ENCODE results near the gene GCNA. TPM values are rescaled to one million over a fixed set of nuclear protein-coding genes. Genes with fewer than 3 reads are reported as not detected.
"Not testable (repeated sequence)": the region's sequence is repeated elsewhere in the genome, so short reads cannot be mapped to it uniquely, and the experiment has no call there.

Gene GCNA
- total RNA-seq, 2 experiments from 2014 or later = 2.7 to 3.5 TPM

GRCh38 chrX:71606536-71607216, 28.4 kb downstream of the GCNA start:
- ChIA-PET CTCF (no interaction called here), POLR2A (no interaction called here)

GRCh38 chrX:71607488-71607887, 29.3 kb downstream of the GCNA start:
- POLR2A ChIA-PET = no interaction called here

DNA sequence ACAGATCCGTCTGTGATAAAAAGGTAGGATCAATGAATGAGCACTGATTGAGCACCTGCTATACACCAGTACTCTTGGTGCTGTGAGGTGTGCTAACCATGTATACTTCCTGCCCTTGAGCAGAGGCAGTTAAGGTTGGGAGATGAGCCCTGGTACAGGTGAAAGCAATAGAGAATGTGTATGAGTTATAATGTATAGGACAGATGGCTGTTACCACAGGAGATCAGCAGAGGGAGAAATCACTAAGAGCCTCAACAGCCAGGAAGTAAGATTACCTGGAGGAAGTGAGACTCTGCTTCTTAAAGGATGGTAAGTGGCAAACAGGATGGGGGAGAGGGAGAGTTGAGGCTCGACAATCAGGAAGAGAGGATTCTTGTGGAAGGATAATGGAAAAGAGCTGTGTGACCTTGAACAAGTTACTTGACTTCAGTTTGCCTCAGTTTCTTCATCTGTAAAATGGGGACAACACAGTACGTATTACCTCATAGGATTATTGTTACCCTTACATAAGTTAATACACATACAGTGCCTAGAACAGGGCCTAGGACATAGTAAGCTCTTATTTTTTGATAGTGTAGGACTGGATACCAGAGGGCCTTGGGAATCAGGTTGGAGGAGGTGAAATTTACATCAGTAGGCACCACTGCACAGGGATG, 31.0 kb downstream of the GCNA start:
- ChIA-PET CTCF (no interaction called here), POLR2A (no interaction called here)

More at GRCh38 chrX:71607488-71607887, 29.3 kb downstream of the GCNA start:
- CTCF ChIA-PET = no interaction called here

DNA sequence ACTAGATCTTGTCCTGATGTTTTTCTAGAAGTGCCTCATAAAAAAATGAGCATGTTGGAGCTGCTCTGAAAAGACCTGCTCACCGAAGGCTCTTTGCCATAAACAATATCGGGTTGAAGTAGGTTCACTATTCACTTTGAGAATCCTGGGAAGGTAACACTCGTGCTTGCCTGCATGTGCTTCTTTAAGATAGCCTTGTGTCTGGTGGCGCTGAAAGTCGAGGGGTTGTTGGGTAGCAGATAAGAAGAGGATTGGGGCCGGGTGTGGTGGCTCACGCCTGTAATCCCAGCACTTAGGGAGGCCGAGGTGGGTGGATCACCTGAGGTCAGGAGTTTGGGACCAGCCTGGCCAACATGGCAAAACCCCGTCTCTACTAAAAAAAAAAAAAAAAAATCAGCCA, 33.5 kb downstream of the GCNA start:
- CTCF ChIA-PET = not testable (repeated sequence)
- POLR2A ChIA-PET = interaction anchor here (1.3 kb wide), 1 partner anchor 78 kb away, joined by 4 read pairs; no protein-coding TSS in a partner anchor

DNA sequence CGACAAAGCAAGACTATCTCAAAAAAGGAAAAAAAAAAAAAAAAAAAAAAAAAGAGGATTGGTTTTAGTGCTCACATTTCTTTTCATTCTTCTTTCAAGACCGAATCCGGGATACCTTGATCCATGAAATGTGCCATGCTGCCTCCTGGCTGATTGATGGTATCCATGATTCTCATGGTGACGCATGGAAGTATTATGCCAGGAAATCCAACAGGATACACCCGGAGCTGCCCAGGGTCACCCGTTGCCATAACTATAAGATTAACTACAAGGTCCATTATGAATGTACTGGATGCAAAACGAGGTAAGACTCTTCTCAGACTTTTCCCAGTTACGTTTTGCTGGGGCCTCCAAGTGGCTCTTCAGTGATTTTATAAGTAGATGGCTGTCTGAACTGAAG, 34.0 kb downstream of the GCNA start:
- CTCF ChIA-PET = no interaction called here
- POLR2A ChIA-PET = no interaction called here

- CTCF ChIA-PET = no interaction called here
- POLR2A ChIA-PET = no interaction called here
Observed at GRCh38 chrX:71615056-71615455, 36.8 kb downstream of the GCNA start.

DNA sequence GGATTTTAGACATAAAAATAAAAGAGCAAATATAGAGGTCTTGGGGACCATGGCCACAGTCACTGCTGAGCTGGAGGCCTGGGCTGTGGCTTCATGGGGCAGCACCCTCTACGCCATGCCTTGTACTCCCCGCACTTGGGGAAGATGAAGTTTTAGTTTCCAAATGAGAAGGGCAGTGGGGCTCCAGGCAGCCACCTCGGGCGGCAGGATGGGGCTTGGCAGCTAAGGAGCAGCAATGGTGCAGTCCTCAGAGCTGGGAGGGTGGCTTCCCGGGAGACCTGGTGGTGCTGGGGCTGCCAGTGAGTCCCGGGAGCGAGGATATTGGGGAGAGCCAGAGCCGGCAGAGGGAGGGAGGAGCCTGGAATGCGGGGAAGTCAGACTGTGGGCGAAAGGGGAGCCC, 37.7 kb downstream of the GCNA start:
- ChIA-PET POLR2A (interaction anchor here (1.2 to 4.0 kb wide), 2 partner anchors 83 to 250 kb away, joined by 3 to 22 read pairs; partner anchors contain the start of genes OGT and TAF1), CTCF (interaction anchor here (1.4 to 1.5 kb wide), 2 partner anchors 36 to 82 kb away, joined by 4 to 5 read pairs; no protein-coding TSS in a partner anchor)

- ChIA-PET POLR2A (interaction anchor here (1.2 to 4.0 kb wide), 3 partner anchors 81 to 251 kb away, joined by 3 to 22 read pairs (median 6); partner anchors contain the start of genes OGT and TAF1), CTCF (interaction anchor here (0.8 to 1.8 kb wide), 4 partner anchors 22 to 83 kb away, joined by 3 to 7 read pairs (median 4); no protein-coding TSS in a partner anchor)
Observed at GRCh38 chrX:71616672-71617529, 38.7 kb downstream of the GCNA start.

DNA sequence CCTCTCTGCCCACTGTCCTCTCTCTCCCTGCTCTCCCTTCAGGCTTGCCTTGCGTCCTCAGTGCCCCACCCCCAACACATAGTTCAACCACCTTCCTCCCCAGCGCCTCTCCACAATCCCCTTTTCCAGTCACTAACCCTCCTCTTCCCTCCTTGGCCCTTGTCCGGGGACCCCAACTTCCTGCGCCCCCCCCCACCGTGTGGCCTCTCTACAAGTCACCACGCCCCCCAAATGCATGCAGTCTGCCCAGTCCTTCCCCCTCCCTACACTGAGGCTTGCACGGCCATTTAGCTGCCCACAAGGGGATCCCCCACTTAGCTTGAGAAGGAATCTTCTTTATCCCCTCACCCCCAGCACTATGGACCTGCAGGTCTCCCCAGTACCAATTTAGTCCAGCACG, 39.5 kb downstream of the GCNA start:
- POLR2A ChIA-PET = interaction anchor here (1.4 to 4.0 kb wide), 3 partner anchors 20 to 85 kb away, joined by 6 to 22 read pairs (median 6); partner anchors contain the start of gene OGT
- CTCF ChIA-PET = interaction anchor here (1.8 kb wide), 1 partner anchor 21 kb away, joined by 7 read pairs; no protein-coding TSS in a partner anchor

- CTCF ChIA-PET = interaction anchor here (1.8 kb wide), 1 partner anchor 20 kb away, joined by 7 read pairs; no protein-coding TSS in a partner anchor
- POLR2A ChIA-PET = interaction anchor here (1.4 to 4.0 kb wide), 3 partner anchors 19 to 85 kb away, joined by 6 to 22 read pairs (median 6); partner anchors contain the start of gene OGT
Observed at GRCh38 chrX:71618303-71618721, 40.1 kb downstream of the GCNA start, which contains the start of gene CXCR3. TSS of gene CXCR3 (minus strand) at chrX:71618511. CDS start at chrX:71618449, 62 bp downstream.

- ChIA-PET CTCF (no interaction called here), POLR2A (interaction anchor here (1.4 to 4.0 kb wide), 3 partner anchors 19 to 86 kb away, joined by 6 to 22 read pairs (median 6); partner anchors contain the start of gene OGT)
Observed at GRCh38 chrX:71618787-71619186, 40.5 kb downstream of the GCNA start.

GRCh38 chrX:71619193-71619592, 41.0 kb downstream of the GCNA start:
- ChIA-PET POLR2A (interaction anchor here (4.0 kb wide), 1 partner anchor 86 kb away, joined by 22 read pairs; the partner anchor contains the start of gene OGT), CTCF (no interaction called here)

DNA sequence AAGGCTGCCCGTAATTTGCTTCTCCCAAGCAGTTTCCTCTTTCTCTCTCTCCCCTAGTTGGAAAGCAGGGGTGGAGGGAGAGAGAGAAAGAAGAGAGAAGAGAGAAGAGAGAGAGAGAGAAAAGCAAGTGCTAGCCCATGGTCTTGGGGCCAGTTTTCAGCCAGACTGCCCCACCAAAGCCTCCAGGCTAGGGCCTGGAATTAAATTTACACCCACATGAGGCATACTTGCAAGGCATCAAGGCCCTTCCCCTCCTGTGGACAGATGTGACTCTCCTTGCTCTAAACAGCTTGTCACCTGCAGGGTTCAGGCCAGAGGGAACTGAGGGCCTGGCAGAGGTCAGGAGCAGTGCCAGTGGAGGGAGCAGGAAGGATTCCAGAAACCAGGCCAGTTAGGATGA, 41.7 kb downstream of the GCNA start:
- ChIA-PET POLR2A (interaction anchor here (4.0 kb wide), 1 partner anchor 87 kb away, joined by 22 read pairs; the partner anchor contains the start of gene OGT), CTCF (no interaction called here)

- POLR2A ChIA-PET = interaction anchor here (0.7 kb wide), 1 partner anchor 397 kb away, joined by 4 read pairs; no protein-coding TSS in a partner anchor
- CTCF ChIA-PET = interaction anchor here (1.3 kb wide), 1 partner anchor 49 kb away, joined by 3 read pairs; no protein-coding TSS in a partner anchor
Observed at GRCh38 chrX:71621603-71622002, 43.4 kb downstream of the GCNA start.

- ChIA-PET CTCF (interaction anchor here (1.0 to 1.5 kb wide), 2 partner anchors 11 to 79 kb away, joined by 3 read pairs; no protein-coding TSS in a partner anchor), POLR2A (interaction anchor here (0.7 kb wide), 1 partner anchor 398 kb away, joined by 4 read pairs; no protein-coding TSS in a partner anchor)
Observed at GRCh38 chrX:71622032-71622575, 43.9 kb downstream of the GCNA start.

- ChIA-PET CTCF (interaction anchor here (0.9 to 1.5 kb wide), 3 partner anchors 11 to 80 kb away, joined by 3 read pairs; no protein-coding TSS in a partner anchor), POLR2A (interaction anchor here (0.6 kb wide), 1 partner anchor 75 kb away, joined by 6 read pairs; no protein-coding TSS in a partner anchor)
Observed at GRCh38 chrX:71622576-71623450, 44.6 kb downstream of the GCNA start.

GRCh38 chrX:71623714-71624113, 45.5 kb downstream of the GCNA start:
- POLR2A ChIA-PET = interaction anchor here (0.6 kb wide), 1 partner anchor 76 kb away, joined by 6 read pairs; no protein-coding TSS in a partner anchor
- CTCF ChIA-PET = interaction anchor here (1.5 kb wide), 1 partner anchor 10 kb away, joined by 3 read pairs; no protein-coding TSS in a partner anchor
